ENCODE results near the gene ZFYVE28. TPM values are rescaled to one million over a fixed set of nuclear protein-coding genes. Genes with fewer than 3 reads are reported as not detected.

Gene ZFYVE28
- total and polyA plus RNA-seq, 3 experiments from 2014 or later = 12.9 to 14.8 (median 13.2) TPM

GRCh38 chr4:2364654-2365053 lies 53.8 kb downstream of the ZFYVE28 start:
- Mint-ChIP-seq H3K9me3 (no peaks in the 10 kb centered on the region), H3K36me3 (peaks cover 0 to 3% (median 2%) of the 10 kb centered on the region in 3 donors), H3K27ac (peak overlapping the region; percentile 52 to 97 (median 80)), H3K4me1 (peaks cover 10 to 38% (median 19%) of the 10 kb centered on the region in 3 donors), H3K4me3 (peak overlapping the region; percentile 75 to 92 (median 81)), H3K27me3 (no peaks in the 10 kb centered on the region)
- Histone ChIP-seq H3K9me3 (ENCODE audit: low read length) (no peaks in the 10 kb centered on the region), H3K4me3 (ENCODE audit: low read length) (peak overlapping the region; percentile 71), H3K36me3 (ENCODE audit: insufficient read depth, low read length) (no peaks in the 10 kb centered on the region), H3K4me1 (ENCODE audit: insufficient read depth, low read length) (peaks cover 16% of the 10 kb centered on the region), H3K27me3 (ENCODE audit: insufficient read depth, low read length, poor library complexity, severe bottlenecking) (no peaks in the 10 kb centered on the region), H3K27ac (ENCODE audit: low read depth, low read length) (peak overlapping the region; percentile 24)
- peak; percentile 56 to 84 (median 64) for DNase-seq
- ChIA-PET POLR2A (interaction anchor here (2.1 kb wide), 1 partner anchor 48 kb away, joined by 6 read pairs; no protein-coding TSS in a partner anchor), CTCF (no interaction called here)

- peaks cover 10 to 38% (median 19%) of the 10 kb centered on the region in 3 donors for H3K4me1 Mint-ChIP-seq
- no peak for DNase-seq
- CTCF ChIA-PET = no interaction called here
- Histone ChIP-seq H3K4me3 (ENCODE audit: low read length) (peak overlapping the region; percentile 71), H3K27me3 (ENCODE audit: insufficient read depth, low read length, poor library complexity, severe bottlenecking) (no peaks in the 10 kb centered on the region), H3K36me3 (ENCODE audit: insufficient read depth, low read length) (no peaks in the 10 kb centered on the region), H3K4me1 (ENCODE audit: insufficient read depth, low read length) (peaks cover 16% of the 10 kb centered on the region), H3K27ac (ENCODE audit: low read depth, low read length) (peak overlapping the region; percentile 24), H3K9me3 (ENCODE audit: low read length) (no peaks in the 10 kb centered on the region)
- peak overlapping the region; percentile 52 to 97 (median 80) for H3K27ac Mint-ChIP-seq
- POLR2A ChIA-PET = interaction anchor here (2.1 kb wide), 1 partner anchor 48 kb away, joined by 6 read pairs; no protein-coding TSS in a partner anchor
- H3K36me3 Mint-ChIP-seq = peaks cover 0 to 3% (median 0%) of the 10 kb centered on the region in 3 donors
- no peaks in the 10 kb centered on the region for H3K9me3 Mint-ChIP-seq
- H3K27me3 Mint-ChIP-seq = no peaks in the 10 kb centered on the region
- peak overlapping the region; percentile 75 to 92 (median 81) for H3K4me3 Mint-ChIP-seq
These were observed 54.3 kb downstream of the ZFYVE28 start for GRCh38 chr4:2363951-2364653.

DNA sequence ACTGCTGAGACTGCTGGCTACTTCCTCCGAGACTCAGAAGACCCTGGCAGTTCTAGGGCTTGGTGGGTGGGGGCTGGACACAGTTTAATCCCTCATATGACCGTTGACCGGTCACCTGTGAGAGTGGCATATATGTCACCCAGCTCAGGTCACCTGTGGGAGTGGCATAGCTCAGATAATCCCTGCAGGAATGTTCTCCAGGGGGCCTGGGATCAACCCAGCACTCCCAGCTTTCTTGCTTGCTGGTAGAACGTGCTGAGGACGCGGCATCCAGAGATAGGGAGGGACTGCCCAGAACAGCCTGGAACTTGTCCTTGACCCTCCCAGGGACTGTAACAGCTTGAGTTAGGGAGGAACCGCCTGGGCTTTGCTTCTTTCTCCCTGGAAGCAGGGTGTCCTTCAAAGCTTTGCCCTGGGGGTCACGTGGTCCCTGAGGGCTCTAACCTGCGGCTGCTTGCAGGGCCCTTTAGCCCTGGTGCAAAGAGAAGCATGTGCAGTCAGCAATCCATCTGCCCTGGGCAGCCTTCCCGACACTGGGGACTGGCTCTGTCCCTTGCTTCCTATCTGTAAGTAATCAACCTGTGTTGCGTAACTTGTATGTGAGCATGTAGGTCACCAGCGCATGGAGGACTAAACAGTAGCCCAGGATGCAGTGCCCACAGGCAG lies 55.3 kb downstream of the ZFYVE28 start:
- H3K27me3 ChIP-seq (ENCODE audit: insufficient read depth, low read length, poor library complexity, severe bottlenecking) = no peaks in the 10 kb centered on the region
- Mint-ChIP-seq H3K27ac (peak overlapping the region in 4 of 8 donors; percentile 35 to 97 (median 88)), H3K27me3 (no peaks in the 10 kb centered on the region), H3K9me3 (no peaks in the 10 kb centered on the region), H3K4me3 (peak overlapping the region in 3 of 7 donors; percentile 40 to 83 (median 62)), H3K4me1 (peaks cover 10 to 39% (median 19%) of the 10 kb centered on the region in 3 donors), H3K36me3 (no peaks in the 10 kb centered on the region)
- no peak overlapping the region for H3K27ac ChIP-seq (ENCODE audit: low read depth, low read length)
- ChIA-PET CTCF (no interaction called here), POLR2A (interaction anchor here (0.8 kb wide), 1 partner anchor 56 kb away, joined by 4 read pairs; the partner anchor contains the start of gene CFAP99)
- DNase-seq = no peak
- no peak overlapping the region for H3K4me3 ChIP-seq (ENCODE audit: low read length)
- no peaks in the 10 kb centered on the region for H3K36me3 ChIP-seq (ENCODE audit: insufficient read depth, low read length)
- no peaks in the 10 kb centered on the region for H3K9me3 ChIP-seq (ENCODE audit: low read length)
- peaks cover 16% of the 10 kb centered on the region for H3K4me1 ChIP-seq (ENCODE audit: insufficient read depth, low read length)

- H3K27me3 ChIP-seq (ENCODE audit: insufficient read depth, low read length, poor library complexity, severe bottlenecking) = no peaks in the 10 kb centered on the region
- no peaks in the 10 kb centered on the region for H3K9me3 Mint-ChIP-seq
- peaks cover 16% of the 10 kb centered on the region for H3K4me1 ChIP-seq (ENCODE audit: insufficient read depth, low read length)
- H3K4me1 Mint-ChIP-seq = peaks cover 10 to 45% (median 19%) of the 10 kb centered on the region in 3 donors
- POLR2A ChIA-PET = interaction anchor here (0.8 kb wide), 1 partner anchor 56 kb away, joined by 4 read pairs; the partner anchor contains the start of gene CFAP99
- H3K4me3 Mint-ChIP-seq = no peak overlapping the region
- H3K36me3 ChIP-seq (ENCODE audit: insufficient read depth, low read length) = no peaks in the 10 kb centered on the region
- CTCF ChIA-PET = interaction anchor here (1.4 kb wide), 1 partner anchor 50 kb away, joined by 3 read pairs; no protein-coding TSS in a partner anchor
- no peaks in the 10 kb centered on the region for H3K36me3 Mint-ChIP-seq
- H3K27me3 Mint-ChIP-seq = no peaks in the 10 kb centered on the region
- H3K9me3 ChIP-seq (ENCODE audit: low read length) = no peaks in the 10 kb centered on the region
- peak overlapping the region in 5 of 8 donors; percentile 35 to 74 (median 72) for H3K27ac Mint-ChIP-seq
- no peak overlapping the region for H3K4me3 ChIP-seq (ENCODE audit: low read length)
- H3K27ac ChIP-seq (ENCODE audit: low read depth, low read length) = no peak overlapping the region
- DNase-seq = no peak
These were observed 56.0 kb downstream of the ZFYVE28 start for GRCh38 chr4:2362266-2363055.

- no peak overlapping the region for H3K27ac ChIP-seq (ENCODE audit: low read depth, low read length)
- no peak for DNase-seq
- Mint-ChIP-seq H3K9me3 (no peaks in the 10 kb centered on the region), H3K4me3 (peak overlapping the region in 1 of 7 donors; percentile 54), H3K27ac (peak overlapping the region in 4 of 8 donors; percentile 35 to 75 (median 72)), H3K36me3 (no peaks in the 10 kb centered on the region), H3K4me1 (peaks cover 10 to 45% (median 19%) of the 10 kb centered on the region in 3 donors), H3K27me3 (no peaks in the 10 kb centered on the region)
- no peaks in the 10 kb centered on the region for H3K27me3 ChIP-seq (ENCODE audit: insufficient read depth, low read length, poor library complexity, severe bottlenecking)
- H3K4me3 ChIP-seq (ENCODE audit: low read length) = no peak overlapping the region
- no peaks in the 10 kb centered on the region for H3K36me3 ChIP-seq (ENCODE audit: insufficient read depth, low read length)
- no peaks in the 10 kb centered on the region for H3K9me3 ChIP-seq (ENCODE audit: low read length)
- H3K4me1 ChIP-seq (ENCODE audit: insufficient read depth, low read length) = peaks cover 16% of the 10 kb centered on the region
- ChIA-PET POLR2A (no interaction called here), CTCF (interaction anchor here (1.4 kb wide), 1 partner anchor 51 kb away, joined by 3 read pairs; no protein-coding TSS in a partner anchor)
These were observed 56.8 kb downstream of the ZFYVE28 start for GRCh38 chr4:2361366-2362265.

DNA sequence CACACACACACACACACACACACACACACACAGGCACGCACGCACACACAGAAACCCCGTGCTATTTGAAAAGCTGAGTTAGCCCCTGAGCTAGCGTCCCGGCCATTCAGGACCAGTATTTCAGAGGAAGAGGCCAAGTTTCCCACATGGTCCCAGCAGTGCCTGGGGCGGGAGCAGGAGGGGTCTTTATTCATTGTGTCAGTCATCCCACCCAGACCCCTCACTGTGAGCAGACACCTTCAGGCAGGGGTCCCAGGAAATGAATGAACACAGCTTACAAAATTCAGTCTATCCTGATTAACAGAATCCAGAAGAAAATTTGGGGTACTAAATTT lies 58.1 kb downstream of the ZFYVE28 start:
- no peaks in the 10 kb centered on the region for H3K36me3 ChIP-seq (ENCODE audit: insufficient read depth, low read length)
- no peak overlapping the region for H3K27ac ChIP-seq (ENCODE audit: low read depth, low read length)
- peaks cover 16% of the 10 kb centered on the region for H3K4me1 ChIP-seq (ENCODE audit: insufficient read depth, low read length)
- no peak overlapping the region for H3K4me3 Mint-ChIP-seq
- POLR2A ChIA-PET = no interaction called here
- CTCF ChIA-PET = no interaction called here
- H3K27me3 Mint-ChIP-seq = no peaks in the 10 kb centered on the region
- H3K9me3 ChIP-seq (ENCODE audit: low read length) = no peaks in the 10 kb centered on the region
- peak overlapping the region in 3 of 8 donors; percentile 21 to 66 (median 27) for H3K27ac Mint-ChIP-seq
- H3K27me3 ChIP-seq (ENCODE audit: insufficient read depth, low read length, poor library complexity, severe bottlenecking) = no peaks in the 10 kb centered on the region
- H3K4me3 ChIP-seq (ENCODE audit: low read length) = no peak overlapping the region
- DNase-seq = no peak
- H3K36me3 Mint-ChIP-seq = no peaks in the 10 kb centered on the region
- H3K9me3 Mint-ChIP-seq = no peaks in the 10 kb centered on the region
- H3K4me1 Mint-ChIP-seq = peaks cover 10 to 43% (median 19%) of the 10 kb centered on the region in 3 donors
